Esophagus muscularis mucosa (tissue), 4 donors: ENCODE results near the gene EDC4. TPM values are rescaled to one million over a fixed set of nuclear protein-coding genes. Genes with fewer than 3 reads are reported as not detected.

Experiments
- DNase-seq: peaks from one replicate; pipeline ENCODE4 v3.0.0-alpha.2; 2017; ENCODE audit errors: extremely low spot score
- H3K27ac ChIP-seq, 4 donors: fragments of 200-600 bp; sonication (generic); replicated peaks in 1 of 4; 1 replicate in 3 of 4; 2 replicates in 1 of 4; pipeline ENCODE4 v1.5.1; 2016 to 2019; ENCODE audit warnings: mild to moderate bottlenecking in 1 of 4
- H3K27me3 ChIP-seq, 4 donors: fragments of 200-600 bp; sonication (generic); one replicate each; pipeline versions ENCODE4 v1.5.1 to v1.6.0; 2016 to 2019
- H3K36me3 ChIP-seq, 4 donors: fragments of 200-600 bp; sonication (generic); one replicate each; pipeline ENCODE4 v1.5.1; 2016 to 2019
- H3K4me1 ChIP-seq, 4 donors: fragments of 200-600 bp; sonication (generic); one replicate each; pipeline ENCODE4 v1.5.1; 2016 to 2019
- H3K4me3 ChIP-seq, 4 donors: fragments of 200-600 bp; sonication (generic); 1 replicate in 2 of 4; 2 replicates in 2 of 4; pipeline ENCODE4 v1.5.1; 2016 to 2019; ENCODE audit warnings: mild to moderate bottlenecking in 4 of 4, moderate library complexity in 1 of 4
- H3K9me3 ChIP-seq, 4 donors: fragments of 200-600 bp; sonication (generic); 1 replicate in 3 of 4; 2 replicates in 1 of 4; pipeline ENCODE4 v1.5.1; 2016 to 2019
- EP300 ChIP-seq: sonication (generic); formaldehyde crosslinking; IDR thresholded peaks from one replicate; pipeline ENCODE4 v1.6.1; 2017; ENCODE audit warnings: antibody characterized with exemption
- POLR2A ChIP-seq: fragments of 450-650 bp; IDR thresholded peaks from one replicate; pipeline ENCODE4 v1.6.1; 2017; ENCODE audit warnings: antibody characterized with exemption, moderate library complexity, mild to moderate bottlenecking, low read depth
- POLR2AphosphoS5 ChIP-seq, 2 donors: sonication (generic); formaldehyde crosslinking; IDR thresholded peaks; one replicate each; pipeline ENCODE4 v1.6.1; 2017; ENCODE audit warnings: antibody characterized with exemption in 2 of 2
- WGBS: methylation state at CpG from one replicate; pipeline ENCODE4 v1.1.5; 2018; 5-methylcytosine and 5-hydroxymethylcytosine counted together
- intact Hi-C: fragments of 100-400 bp; cut with DNase I; formaldehyde crosslinking; loops from one replicate; pipeline ENCODE4 v1.15.1; 2023
- total RNA-seq, 4 donors: library from RNA; depleted of rRNA; stranded (reverse); fragments of >200 nt; gene quantifications; one replicate each; pipeline versions ENCODE4 v1.1.0 to v1.2.1, GENCODE V29; 2016
- TF ChIP-seq, protein P1 (sequence below), 3 experiments: fragments of 200-600 bp in 2 of 3; fragments of 450-650 bp in 1 of 3; sonication (generic) in 2 of 3; IDR thresholded peaks; one replicate each; pipeline ENCODE4 v1.5.1; 2017 to 2019; ENCODE audit warnings: antibody characterized with exemption in 3 of 3, mild to moderate bottlenecking in 2 of 3, moderate library complexity in 1 of 3

EDC4 gene
- total RNA-seq, 4 donors from 2014 or later, result 49.9 to 70.9 (median 52.0) TPM

DNA sequence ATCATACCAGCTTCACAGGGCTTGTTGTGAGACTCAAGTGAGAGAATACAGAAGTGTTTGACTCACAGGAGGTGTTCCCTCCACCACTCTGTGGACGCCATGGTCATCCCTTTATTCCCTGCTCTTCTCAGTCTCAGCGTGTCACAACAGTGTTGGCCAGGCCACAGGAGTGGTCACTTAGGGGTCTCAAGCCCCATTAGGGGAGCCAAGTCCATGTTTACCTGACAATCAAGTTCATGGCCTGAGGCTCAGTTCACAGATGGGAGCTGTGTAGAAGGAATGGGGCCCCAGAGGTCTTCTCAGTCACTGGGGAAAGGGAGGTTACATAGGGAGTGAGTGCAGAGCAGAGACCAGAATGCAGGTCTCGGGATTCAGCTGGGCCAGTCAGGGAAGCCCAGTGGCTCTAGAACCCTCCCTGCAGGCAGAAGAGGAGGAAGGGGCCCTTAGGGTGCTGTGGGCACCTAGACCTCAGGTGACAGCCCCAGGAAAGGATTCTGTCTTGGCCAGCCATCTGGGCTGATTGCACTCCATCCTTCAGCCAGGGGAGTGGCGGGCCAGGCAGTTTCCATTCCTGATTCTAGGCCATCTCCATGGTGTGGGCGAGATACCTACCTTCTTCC lies 15.8 kb upstream of the EDC4 start:
- Histone ChIP-seq H3K9me3 (no peaks in the 10 kb centered on the region), H3K4me3 (no peak overlapping the region), H3K27me3 (no peaks in the 10 kb centered on the region), H3K4me1 (peaks cover 62 to 76% (median 66%) of the 10 kb centered on the region in 4 donors), H3K36me3 (peaks cover 0 to 5% (median under 1%) of the 10 kb centered on the region in 4 donors), H3K27ac (peak overlapping the region; percentile 39 to 81 (median 69))
- 91% methylated on average over 5 of the region's 5 CpGs for WGBS
- intact Hi-C loops, result no loop called here
- DNase-seq, result no peak
- TF ChIP-seq POLR2AphosphoS5 (IDR thresholded peaks at IDR 0.05) (no peak), POLR2A (no peak), EP300 (no peak)

- H3K27ac ChIP-seq, result peak overlapping the region; percentile 52 to 81 (median 69)
- WGBS, result 49% methylated on average over 3 of the region's 3 CpGs
- peaks cover 0 to 3% (median 0%) of the 10 kb centered on the region in 4 donors for H3K36me3 ChIP-seq
- no peak overlapping the region for H3K4me3 ChIP-seq
- intact Hi-C loops, result no loop called here
- H3K27me3 ChIP-seq, result no peaks in the 10 kb centered on the region
- DNase-seq, result no peak
- peaks cover 68 to 83% (median 73%) of the 10 kb centered on the region in 4 donors for H3K4me1 ChIP-seq
- TF ChIP-seq POLR2AphosphoS5 (IDR thresholded peaks at IDR 0.05) (peak; percentile 47 to 48), EP300 (no peak)
- H3K9me3 ChIP-seq, result no peaks in the 10 kb centered on the region
Observed at GRCh38 chr16:67857547-67858233, 15.2 kb upstream of the EDC4 start.

DNA sequence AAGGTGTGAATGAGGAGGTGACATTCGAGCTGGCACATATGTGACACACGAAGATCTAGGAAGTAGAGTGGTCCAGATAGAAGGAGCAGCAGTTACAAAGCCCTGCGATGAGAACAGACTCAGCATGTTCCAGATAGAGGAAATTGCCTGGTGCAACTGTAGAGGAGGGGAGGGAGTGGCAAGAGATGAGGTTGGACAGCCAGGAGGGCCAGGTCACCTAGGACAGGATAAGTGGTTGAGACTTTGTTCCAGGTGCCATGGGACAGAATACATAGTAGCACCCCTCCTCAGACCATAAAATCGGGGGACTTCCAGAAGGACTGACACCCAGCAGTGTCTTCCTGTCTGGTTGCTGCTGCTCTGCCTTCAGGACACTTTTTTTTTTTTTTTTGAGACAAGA lies 14.4 kb upstream of the EDC4 start:
- 82% methylated on average over 4 of the region's 4 CpGs for WGBS
- no peaks in the 10 kb centered on the region for H3K27me3 ChIP-seq
- TF ChIP-seq EP300 (no peak), POLR2AphosphoS5 (IDR thresholded peaks at IDR 0.05) (no peak), POLR2A (no peak)
- TF ChIP-seq, protein P1, sequence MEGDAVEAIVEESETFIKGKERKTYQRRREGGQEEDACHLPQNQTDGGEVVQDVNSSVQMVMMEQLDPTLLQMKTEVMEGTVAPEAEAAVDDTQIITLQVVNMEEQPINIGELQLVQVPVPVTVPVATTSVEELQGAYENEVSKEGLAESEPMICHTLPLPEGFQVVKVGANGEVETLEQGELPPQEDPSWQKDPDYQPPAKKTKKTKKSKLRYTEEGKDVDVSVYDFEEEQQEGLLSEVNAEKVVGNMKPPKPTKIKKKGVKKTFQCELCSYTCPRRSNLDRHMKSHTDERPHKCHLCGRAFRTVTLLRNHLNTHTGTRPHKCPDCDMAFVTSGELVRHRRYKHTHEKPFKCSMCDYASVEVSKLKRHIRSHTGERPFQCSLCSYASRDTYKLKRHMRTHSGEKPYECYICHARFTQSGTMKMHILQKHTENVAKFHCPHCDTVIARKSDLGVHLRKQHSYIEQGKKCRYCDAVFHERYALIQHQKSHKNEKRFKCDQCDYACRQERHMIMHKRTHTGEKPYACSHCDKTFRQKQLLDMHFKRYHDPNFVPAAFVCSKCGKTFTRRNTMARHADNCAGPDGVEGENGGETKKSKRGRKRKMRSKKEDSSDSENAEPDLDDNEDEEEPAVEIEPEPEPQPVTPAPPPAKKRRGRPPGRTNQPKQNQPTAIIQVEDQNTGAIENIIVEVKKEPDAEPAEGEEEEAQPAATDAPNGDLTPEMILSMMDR (IDR thresholded peaks at IDR 0.05), result no peak
- no peak for DNase-seq
- no peaks in the 10 kb centered on the region for H3K9me3 ChIP-seq
- H3K4me1 ChIP-seq, result peaks cover 74 to 91% (median 80%) of the 10 kb centered on the region in 4 donors
- no peak overlapping the region for H3K4me3 ChIP-seq
- intact Hi-C loops, result no loop called here
- H3K27ac ChIP-seq, result peak overlapping the region; percentile 52 to 81 (median 69)
- H3K36me3 ChIP-seq, result peaks cover 0 to 3% (median 0%) of the 10 kb centered on the region in 4 donors

DNA sequence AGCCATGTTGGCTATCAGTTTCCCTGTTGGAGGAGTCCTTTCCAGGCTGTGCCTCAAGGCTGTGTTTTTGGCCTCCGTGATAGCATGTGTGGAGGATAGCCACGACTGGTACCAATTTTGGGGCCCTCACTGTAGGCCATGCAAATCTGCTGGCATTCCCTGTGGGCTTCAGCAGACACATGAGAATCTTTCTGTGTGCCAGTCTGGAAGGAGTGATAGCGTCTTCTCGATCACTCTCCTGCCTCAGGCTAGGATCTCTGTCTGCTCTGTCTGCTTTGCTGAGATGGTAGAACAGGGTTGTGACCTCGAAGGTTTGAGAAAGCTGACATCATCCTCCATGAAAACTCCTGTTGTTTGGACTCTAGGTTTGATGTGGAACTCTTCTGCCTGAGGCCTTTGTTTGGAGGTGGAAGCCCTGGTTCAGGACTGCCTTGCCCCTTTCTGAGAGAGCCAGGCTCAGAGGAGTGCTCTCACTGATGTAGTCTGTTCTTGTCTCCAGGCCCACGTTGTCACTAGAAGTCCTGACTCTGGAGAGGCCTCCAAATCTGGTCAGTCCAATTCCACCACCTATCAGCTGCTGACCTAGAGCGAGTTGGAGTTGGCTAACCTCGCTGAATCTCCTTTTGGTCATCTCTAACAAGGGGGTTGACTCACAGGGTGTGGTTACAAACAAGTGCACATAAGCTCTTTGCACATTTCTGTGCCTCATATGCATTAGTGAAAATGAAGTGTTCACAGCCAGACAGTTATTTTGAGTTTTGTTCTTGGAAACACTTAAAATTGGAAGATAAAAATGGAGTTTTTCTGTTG lies 12.1 kb upstream of the EDC4 start:
- Histone ChIP-seq H3K27ac (peak overlapping the region; percentile 36 to 87 (median 86)), H3K4me1 (peaks cover 65 to 89% (median 80%) of the 10 kb centered on the region in 4 donors), H3K4me3 (no peak overlapping the region), H3K27me3 (no peaks in the 10 kb centered on the region), H3K36me3 (peaks cover under 1 to 12% (median 8%) of the 10 kb centered on the region in 4 donors), H3K9me3 (no peaks in the 10 kb centered on the region)
- DNase-seq, result no peak
- TF ChIP-seq EP300, result no peak
- TF ChIP-seq POLR2AphosphoS5 (IDR thresholded peaks at IDR 0.05), result peak in 1 of 2 donors; percentile 26
- no peak for TF ChIP-seq POLR2A
- intact Hi-C loops, result no loop called here
- 74% methylated on average over 8 of the region's 8 CpGs for WGBS

DNA sequence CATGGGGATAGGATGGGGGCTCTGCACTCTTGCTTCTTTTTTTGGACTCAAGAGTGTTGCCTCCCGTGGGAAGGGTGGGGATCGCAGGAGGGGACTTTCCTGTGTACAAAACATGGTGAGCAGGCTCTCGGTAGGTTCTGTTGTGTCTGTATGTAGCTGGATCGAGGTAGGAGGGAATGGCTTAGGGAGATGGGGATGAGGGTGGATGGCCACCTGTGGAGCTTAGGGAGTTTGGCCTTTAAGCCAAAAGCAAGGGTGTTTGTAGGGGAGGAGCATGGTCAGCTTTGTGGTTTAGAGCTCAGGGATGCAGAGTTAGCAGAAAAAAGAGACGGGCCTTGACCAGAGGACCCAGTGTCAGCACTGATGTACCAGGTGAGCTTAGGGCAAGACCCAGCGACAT lies 11.0 kb upstream of the EDC4 start:
- no peak overlapping the region for H3K4me3 ChIP-seq
- H3K4me1 ChIP-seq, result peaks cover 54 to 78% (median 73%) of the 10 kb centered on the region in 4 donors
- H3K36me3 ChIP-seq, result peaks cover 11 to 23% (median 19%) of the 10 kb centered on the region in 4 donors
- 85% methylated on average over 6 of the region's 6 CpGs for WGBS
- intact Hi-C loops, result no loop called here
- no peak for DNase-seq
- H3K27ac ChIP-seq, result peak overlapping the region; percentile 83 to 87 (median 86)
- no peaks in the 10 kb centered on the region for H3K27me3 ChIP-seq
- TF ChIP-seq POLR2AphosphoS5 (IDR thresholded peaks at IDR 0.05) (no peak), EP300 (no peak), POLR2A (no peak)
- TF ChIP-seq, protein P1 (IDR thresholded peaks at IDR 0.05), result no peak
- no peaks in the 10 kb centered on the region for H3K9me3 ChIP-seq
